Measurements from ENCODE around the gene ZNF438.
"Not testable (repeated sequence)": the region's sequence is repeated elsewhere in the genome, so short reads cannot be mapped to it uniquely, and the experiment has no call there.

Gene ZNF438

GRCh38 chr10:30970760-30971460 is 60.8 kb downstream of the ZNF438 start:
- DNase-seq (ENCODE audit: extremely low read depth, low read depth), result no peak
- no peak for TF ChIP-seq CTCF (IDR thresholded peaks at IDR 0.05; ENCODE audit: low read depth, low read length)

- TF ChIP-seq CTCF (IDR thresholded peaks at IDR 0.05; ENCODE audit: low read depth, low read length), result no peak
- no peak for DNase-seq (ENCODE audit: extremely low read depth, low read depth)
Measured at GRCh38 chr10:30968711-30969110, 63.0 kb downstream of the ZNF438 start.

GRCh38 chr10:30967650-30968410 is 63.8 kb downstream of the ZNF438 start:
- no peak for TF ChIP-seq CTCF (IDR thresholded peaks at IDR 0.05; ENCODE audit: low read depth, low read length)
- DNase-seq (ENCODE audit: extremely low read depth, low read depth), result no peak

GRCh38 chr10:30963992-30964930 is 67.4 kb downstream of the ZNF438 start:
- DNase-seq (ENCODE audit: extremely low read depth, low read depth), result no peak
- no peak for TF ChIP-seq CTCF (IDR thresholded peaks at IDR 0.05; ENCODE audit: low read depth, low read length)

GRCh38 chr10:30962522-30962921 is 69.1 kb downstream of the ZNF438 start:
- TF ChIP-seq CTCF (IDR thresholded peaks at IDR 0.05; ENCODE audit: low read depth, low read length), result no peak

GRCh38 chr10:30959836-30960210 is 71.8 kb downstream of the ZNF438 start:
- no peak for TF ChIP-seq CTCF (IDR thresholded peaks at IDR 0.05; ENCODE audit: low read depth, low read length)
- DNase-seq (ENCODE audit: extremely low read depth, low read depth), result no peak

More at GRCh38 chr10:30962522-30962921, 69.1 kb downstream of the ZNF438 start:
- no peak for DNase-seq (ENCODE audit: extremely low read depth, low read depth)

- not testable (repeated sequence) for DNase-seq (ENCODE audit: extremely low read depth, low read depth)
Measured at GRCh38 chr10:30949218-30949617, 82.4 kb downstream of the ZNF438 start.
